Measurements from ENCODE around the gene PLEKHG2.
"Not testable (repeated sequence)": the region's sequence is repeated elsewhere in the genome, so short reads cannot be mapped to it uniquely, and the experiment has no call there.

PLEKHG2 gene

GRCh38 chr19:39412100-39412866 lies at the start of gene PLEKHG2:
Gene PLEKHG2, plus strand, starts transcription at chr19:39412669. Its CDS starts 1,418 bp downstream, at chr19:39414087.
- peak; percentile 88 for DNase-seq (ENCODE audit: low spot score)

GRCh38 chr19:39362682-39363657 lies 49.5 kb upstream of the PLEKHG2 start:
- no peak for DNase-seq (ENCODE audit: low spot score)

DNA sequence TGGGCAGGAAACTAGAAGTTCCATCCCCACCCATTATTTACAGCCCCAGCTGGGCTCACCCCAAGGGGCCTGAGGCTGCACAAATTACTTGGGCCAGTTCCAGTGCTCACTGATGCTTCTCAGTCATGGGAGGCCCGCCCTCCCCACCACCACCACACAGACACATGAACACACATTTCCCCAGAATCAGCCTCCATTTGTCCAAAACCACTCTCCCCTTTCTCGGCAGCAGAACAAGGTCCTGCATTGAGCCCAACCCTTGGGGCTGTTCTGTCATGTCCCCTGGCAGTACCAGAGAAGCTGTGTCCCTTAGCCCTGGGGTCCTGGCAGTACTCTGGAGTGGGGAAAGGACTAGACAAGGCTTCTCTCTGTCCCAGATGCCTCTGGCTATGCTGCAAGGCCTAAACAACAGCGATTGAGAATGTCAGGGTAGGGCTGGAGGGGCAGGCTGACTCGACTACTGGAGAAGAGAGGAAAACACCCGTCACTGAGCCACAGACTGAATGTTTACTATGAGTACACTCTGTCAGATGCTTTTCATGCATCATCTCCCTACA lies 48.5 kb upstream of the PLEKHG2 start:
- no peak for DNase-seq (ENCODE audit: low spot score)

DNA sequence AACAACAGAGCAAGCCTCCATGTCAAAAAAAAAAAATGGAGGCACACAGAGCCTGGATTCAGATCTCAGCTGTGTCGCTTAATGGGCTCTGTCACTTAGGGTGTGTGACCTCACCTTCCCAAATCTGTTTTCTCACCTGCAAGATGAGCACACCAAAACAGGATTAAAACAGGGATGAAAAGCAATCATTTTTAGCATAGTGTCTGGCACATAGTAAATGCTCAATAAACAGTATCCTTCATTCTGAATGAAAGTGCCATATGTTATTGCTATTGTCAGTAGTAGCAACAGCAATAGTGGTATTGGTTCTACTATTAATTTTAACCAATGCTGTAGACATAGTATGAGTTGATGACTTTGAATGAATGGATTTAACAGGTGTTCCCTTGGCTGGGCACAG lies 46.9 kb upstream of the PLEKHG2 start:
- DNase-seq (ENCODE audit: low spot score) = no peak

GRCh38 chr19:39369200-39369599 lies 43.3 kb upstream of the PLEKHG2 start:
- no peak for DNase-seq (ENCODE audit: low spot score)

DNA sequence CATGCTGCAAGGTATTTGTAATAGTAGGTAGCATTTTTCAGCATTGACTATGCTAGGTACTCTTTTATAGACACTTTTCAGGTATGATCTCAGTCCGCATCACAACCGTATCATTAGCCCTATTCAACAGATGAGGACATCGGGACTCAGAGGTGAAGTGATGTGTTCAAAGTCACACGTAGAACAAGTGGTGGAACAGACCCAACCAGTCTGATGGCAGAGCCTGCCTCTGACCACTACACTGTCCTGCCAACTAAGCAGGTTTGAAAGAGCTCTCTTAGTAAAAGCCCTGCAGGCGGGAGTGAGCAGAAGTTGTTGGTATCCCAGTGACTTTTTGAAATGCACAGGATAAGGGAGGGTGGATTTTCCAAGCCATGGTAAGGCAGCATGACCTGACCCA lies 41.7 kb upstream of the PLEKHG2 start:
- no peak for DNase-seq (ENCODE audit: low spot score)

DNA sequence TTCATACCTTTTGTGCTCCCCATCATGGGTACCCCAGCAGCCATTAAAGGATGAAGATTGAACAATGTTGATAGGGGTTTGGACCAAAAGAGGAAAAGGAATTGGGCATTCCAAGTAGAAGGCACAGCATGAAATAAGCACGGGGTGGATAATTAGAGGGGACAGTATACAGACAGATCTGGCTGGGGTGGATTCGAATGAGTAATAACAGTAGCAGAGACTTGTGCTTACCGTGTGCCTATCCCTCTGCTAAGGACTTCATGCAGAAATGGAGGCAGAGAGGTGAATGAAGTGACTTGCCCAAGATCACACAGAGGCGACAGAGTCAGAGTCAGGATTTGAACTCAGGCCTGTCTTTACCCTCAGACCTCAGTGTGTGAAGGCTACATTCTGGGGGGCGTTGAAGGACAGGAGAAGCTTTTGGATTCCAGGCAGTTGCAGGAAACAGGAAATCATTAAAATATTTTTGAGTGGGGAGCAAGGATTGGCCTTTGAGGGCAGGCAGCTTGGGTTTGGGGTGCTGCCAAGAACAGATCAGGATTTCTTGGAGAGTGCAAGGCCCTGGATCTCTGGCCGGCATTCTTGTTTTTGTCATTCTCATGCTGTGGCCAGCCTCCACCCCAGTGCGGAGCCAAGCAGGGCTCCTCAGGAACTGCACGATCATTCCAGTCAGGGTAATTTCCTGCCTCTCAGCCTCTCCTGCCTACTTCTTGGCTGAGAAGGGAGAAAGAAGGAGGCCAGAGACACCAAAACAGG lies 40.2 kb upstream of the PLEKHG2 start:
- no peak for DNase-seq (ENCODE audit: low spot score)

DNA sequence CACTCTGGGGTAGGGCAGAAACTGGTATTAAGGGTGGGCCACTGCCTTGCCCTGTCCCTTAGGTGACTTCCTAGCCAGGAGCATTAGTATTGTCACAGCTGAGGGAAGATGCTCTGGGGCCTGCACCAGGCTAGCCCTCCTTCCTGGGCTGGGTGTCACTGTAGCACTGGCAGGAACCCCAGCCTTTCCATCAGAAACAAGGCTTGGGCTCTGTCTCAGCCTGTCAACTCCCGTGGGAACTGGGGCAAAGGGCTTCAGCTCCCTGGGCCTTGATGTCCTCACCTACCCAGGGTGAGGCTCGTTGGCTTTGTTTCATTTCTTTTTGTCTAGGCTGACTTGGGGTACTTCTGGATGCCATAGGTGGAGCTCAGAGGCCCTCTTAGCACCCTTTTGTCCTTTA lies 39.5 kb upstream of the PLEKHG2 start:
- no peak for DNase-seq (ENCODE audit: low spot score)

GRCh38 chr19:39375929-39376328 lies 36.5 kb upstream of the PLEKHG2 start:
- no peak for DNase-seq (ENCODE audit: low spot score)

- no peak for DNase-seq (ENCODE audit: low spot score)
Observed at GRCh38 chr19:39377373-39378362, 34.8 kb upstream of the PLEKHG2 start.

DNA sequence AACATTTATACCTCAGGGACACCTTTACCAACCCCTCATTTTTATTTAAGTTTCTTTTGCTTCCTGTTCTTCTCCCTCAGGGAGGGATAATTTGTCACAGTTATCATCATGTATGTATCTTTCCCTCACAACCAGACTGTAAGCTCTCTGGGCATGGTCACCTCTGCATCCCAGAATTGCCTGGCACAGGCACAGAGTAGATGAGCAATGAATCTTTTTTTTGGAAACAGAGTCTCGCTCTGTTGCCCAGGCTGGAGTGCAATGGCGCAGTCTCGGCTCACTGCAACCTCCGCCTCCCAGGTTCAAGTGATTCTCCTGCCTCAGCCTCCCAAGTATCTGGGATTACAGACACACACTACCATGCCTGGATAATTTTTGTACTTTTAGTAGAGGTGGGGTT lies 33.1 kb upstream of the PLEKHG2 start:
- DNase-seq (ENCODE audit: low spot score) = not testable (repeated sequence)

DNA sequence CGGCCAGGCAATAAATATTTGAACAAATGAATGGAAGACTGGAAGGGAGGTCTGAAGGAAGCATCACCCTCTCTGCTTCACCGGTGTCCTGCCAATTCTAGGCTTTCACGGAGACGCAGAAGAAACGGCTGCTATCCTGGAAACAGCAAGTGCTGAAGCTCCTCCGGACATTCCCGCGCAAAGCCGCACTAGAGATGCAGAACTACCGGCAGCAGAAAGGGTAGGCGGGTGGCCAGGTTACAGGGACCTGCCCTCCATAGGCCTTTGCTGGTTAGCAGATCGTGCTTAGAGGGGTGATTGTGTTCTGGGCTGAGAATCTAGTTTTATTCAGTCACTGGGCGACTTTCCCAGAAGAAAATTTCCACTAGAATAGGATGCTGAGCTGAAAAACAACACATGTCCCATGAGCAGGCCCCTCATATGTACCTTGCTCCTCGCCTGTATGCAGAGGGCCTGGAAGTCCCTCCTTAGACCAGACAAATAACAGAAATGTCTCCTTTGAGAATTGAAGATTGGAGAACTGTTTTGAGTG lies 32.5 kb upstream of the PLEKHG2 start:
- DNase-seq (ENCODE audit: low spot score) = no peak

DNA sequence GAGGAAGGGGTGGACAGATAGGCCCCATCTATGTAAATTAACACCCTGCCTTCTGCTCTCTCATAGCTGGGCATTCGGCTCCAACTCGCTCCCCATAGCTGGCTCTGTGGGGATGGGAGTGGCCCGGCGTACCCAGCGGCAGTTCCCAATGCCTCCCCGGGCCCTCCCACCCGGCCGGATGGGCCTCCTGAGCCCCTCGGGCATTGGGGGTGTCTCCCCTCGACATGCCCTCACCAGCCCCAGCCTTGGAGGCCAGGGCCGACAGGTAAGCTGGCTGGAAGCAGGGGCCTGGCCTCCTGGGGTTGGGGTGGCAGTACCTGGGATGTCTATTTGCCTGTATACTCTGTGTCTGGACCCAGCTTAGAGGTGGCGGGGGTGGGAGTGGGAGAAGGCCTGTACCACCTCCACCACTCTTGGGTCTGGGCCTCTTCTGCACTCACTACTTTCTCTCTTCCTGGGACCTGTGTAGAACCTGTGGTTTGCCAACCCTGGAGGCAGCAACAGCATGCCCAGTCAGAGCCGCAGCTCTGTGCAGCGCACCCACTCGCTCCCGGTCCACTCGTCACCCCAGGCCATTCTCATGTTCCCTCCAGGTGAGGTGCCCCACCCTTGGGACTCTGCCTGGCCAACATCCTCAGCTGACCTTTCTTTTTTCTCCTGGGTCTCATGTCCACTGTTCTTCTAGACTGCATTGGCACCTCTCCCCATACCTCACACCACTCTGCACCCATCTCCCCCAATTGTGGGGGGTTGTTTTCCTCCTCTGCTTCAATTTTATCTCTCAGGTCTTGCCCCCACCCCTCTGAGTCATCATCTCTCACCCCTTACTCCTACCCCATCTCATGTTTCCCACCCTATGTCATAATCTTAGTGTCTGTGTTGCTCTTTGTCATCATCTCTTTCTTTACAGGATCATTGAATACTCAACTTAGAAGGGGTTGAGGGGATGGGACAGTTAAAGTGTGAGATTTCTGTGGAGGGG lies 31.7 kb upstream of the PLEKHG2 start:
- DNase-seq (ENCODE audit: low spot score) = no peak

DNA sequence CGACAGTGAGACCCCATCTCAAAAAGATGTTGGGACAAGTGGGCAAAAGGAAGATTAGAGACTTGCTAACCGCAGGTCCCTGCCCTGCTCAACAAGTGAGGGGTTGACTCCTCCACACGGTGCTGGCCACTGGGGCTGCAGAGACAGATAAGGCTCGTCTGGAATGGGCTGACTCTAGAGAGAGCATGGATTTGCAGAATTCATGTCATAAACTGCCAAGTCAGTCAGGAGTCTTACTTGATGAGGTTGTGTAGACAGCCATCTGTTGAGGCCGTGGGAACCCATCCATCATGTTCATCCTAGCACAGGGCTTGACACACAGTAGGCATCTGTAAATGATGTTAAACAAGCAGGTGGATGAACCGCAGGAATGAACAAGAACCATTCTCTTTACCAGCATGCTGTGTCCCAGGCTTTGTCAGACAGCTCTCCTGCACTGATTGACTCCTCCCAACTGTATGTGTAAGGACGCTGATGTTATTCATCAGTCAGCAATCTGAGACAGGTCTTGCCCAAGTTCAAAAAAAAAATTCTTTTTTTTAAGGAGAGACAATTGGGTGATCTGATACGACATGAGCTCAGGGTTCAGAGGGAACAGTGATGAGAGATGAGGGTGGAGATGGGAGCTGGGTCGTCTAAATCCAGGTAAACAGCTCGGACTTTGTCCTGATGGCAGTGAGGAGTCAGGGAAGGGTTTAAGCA lies 30.4 kb upstream of the PLEKHG2 start:
- DNase-seq (ENCODE audit: low spot score) = no peak

DNA sequence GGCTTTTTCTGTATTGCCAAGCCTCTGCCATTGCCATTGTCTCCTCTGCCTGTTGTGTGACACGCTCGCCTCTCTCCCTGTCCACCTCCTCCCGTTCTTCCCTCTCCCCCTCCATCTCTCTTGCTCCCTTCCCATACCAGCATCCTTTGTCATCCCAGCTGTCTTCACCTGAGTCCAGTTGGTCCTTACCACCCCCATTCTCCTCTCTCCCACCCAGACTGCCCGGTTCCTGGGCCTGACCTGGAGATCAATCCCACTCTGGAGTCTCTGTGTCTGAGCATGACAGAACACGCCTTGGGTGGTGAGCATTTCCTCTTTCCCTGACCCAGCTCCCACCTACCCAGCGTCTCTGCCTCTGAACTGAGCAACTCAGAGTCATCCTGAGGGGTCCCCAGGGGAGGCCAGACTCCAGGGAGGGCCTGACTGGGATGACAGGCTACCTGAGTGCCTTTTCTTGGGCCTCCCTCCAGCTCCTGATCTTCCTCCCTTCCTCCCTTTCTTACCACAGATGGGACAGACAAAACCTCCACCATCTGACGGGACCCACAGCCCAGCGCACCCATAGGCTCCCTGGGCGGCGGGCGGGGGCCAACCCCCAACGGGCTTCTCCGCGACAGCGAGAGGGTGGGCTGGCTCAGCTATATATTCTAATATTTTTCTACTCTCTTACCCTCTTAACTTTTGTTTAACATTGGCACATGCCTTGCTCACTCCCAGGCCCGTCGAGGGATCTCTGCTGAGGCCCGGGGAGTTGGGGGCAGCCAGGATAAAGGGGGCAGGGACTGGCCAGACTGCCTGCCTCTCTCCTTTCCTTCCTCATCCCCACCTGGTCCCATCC lies 29.3 kb upstream of the PLEKHG2 start:
- no peak for DNase-seq (ENCODE audit: low spot score)

DNA sequence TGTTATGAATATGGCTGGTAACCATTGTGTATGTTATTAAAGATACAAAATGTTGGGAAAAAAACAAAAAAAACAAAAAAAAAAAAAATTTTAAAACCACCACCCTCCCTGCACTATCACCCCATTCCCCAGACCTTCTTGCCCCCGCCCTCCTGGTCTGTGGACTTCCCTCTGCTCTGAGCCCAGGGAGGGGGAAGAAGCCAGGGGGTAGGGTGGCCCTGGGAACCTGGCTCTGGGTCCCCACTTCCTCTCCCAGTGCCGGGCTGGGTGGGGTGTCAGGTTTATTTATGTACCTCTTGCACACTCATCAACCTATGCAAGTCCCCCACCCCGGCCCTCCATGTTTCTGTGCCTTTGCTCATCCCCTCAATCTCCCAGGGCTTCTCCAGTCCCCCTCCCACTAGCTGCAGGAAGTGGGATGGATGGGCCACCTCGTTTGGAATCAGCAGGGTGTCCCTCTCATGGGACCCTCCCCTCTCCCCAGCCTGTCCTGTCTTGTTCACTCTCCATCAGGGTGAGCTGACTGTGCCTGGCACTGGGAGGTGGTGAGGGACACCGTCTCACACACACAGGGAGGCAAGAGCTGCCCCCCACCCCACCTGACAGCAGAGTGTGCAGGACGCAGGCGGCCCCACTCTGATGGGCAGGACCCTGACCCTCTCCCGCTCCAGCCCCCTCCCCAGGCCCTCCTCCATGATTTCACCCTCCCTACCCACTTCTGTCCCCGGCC lies 27.5 kb upstream of the PLEKHG2 start:
- DNase-seq (ENCODE audit: low spot score) = no peak

All from iPS-NIHi11 (cell line).